HepG2 (cell line): ENCODE results near the gene LRRC45. TPM values are rescaled to one million over a fixed set of nuclear protein-coding genes. Genes with fewer than 3 reads are reported as not detected.

Source experiments
- ATAC-seq: fragments of 200-7000 bp; cut with Tn5 transposase; 3 replicates; pipeline ENCODE4 v1.9.1; 2020; ENCODE audit warnings: mild to moderate bottlenecking, moderate library complexity
- BruUV-seq: library from RNA; stranded (reverse); fragments of 400-500 nt; replicated peaks from 2 replicates; lab custom pipeline; 2021; lab: Mats Ljungman, UMichigan
- CTCF ChIA-PET: fragments of 300-600 bp; formaldehyde crosslinking; extraction: SDS; loops from one replicate; lab custom pipeline; 2021; ENCODE audit warnings: low total read pairs, inconsistent platforms, low intra/inter-chr PET ratio; lab: Yijun Ruan, JAX
- POLR2A ChIA-PET: fragments of 350-600 bp; sonication (Branson Sonifier 250); formaldehyde crosslinking; loops from one replicate; lab custom pipeline; 2020; ENCODE audit warnings: antibody characterized with exemption, inconsistent platforms; lab: Yijun Ruan, JAX
- DNase-seq: peaks from one replicate; pipeline ENCODE4 v3.0.0-alpha.2; 2015; ENCODE audit warnings: low spot score
- FAIRE-seq: peaks from 3 replicates; lab custom pipeline; 2011; peaks lifted over from hg19 to GRCh38; lab: Jason Lieb, UNC
- H2AFZ ChIP-seq: one replicate; pipeline ENCODE4 v1.6.1; 2011; ENCODE audit warnings: low read length, inconsistent platforms
- H3K27ac ChIP-seq: fragments of 300-600 bp; 3 replicates; pipeline ENCODE4 v1.8.0; 2011; ENCODE audit warnings: mixed run types, mild to moderate bottlenecking, mixed read lengths, low read length, inconsistent platforms; ENCODE audit not compliant: insufficient read depth; ENCODE audit errors: extremely low read length
- H3K27me3 ChIP-seq, 2 experiments: fragments of 200-600 bp in 1 of 2; 2 replicates in 1 of 2; 3 replicates in 1 of 2; pipeline versions ENCODE4 v1.6.0 to v1.8.0; 2011; ENCODE audit warnings: low read length in 2 of 2, mild to moderate bottlenecking in 2 of 2, moderate library complexity in 2 of 2, inconsistent platforms in 1 of 2; ENCODE audit not compliant: insufficient read depth in 2 of 2, control insufficient read depth in 1 of 2
- H3K36me3 ChIP-seq, 2 experiments: fragments of 200-600 bp in 1 of 2; replicated peaks in 1 of 2; 2 replicates in 1 of 2; 3 replicates in 1 of 2; pipeline versions ENCODE4 v1.5.1 to v1.8.0; 2011; ENCODE audit warnings: low read length in 2 of 2, inconsistent platforms in 1 of 2; ENCODE audit not compliant: insufficient read depth in 2 of 2, control insufficient read depth in 1 of 2
- H3K4me1 ChIP-seq: 2 replicates; pipeline ENCODE4 v1.5.1; 2012; ENCODE audit warnings: low read length, inconsistent platforms; ENCODE audit not compliant: insufficient read depth
- H3K4me2 ChIP-seq: 2 replicates; pipeline ENCODE4 v1.6.0; 2011; ENCODE audit warnings: low read depth, low read length, inconsistent platforms
- H3K4me3 ChIP-seq, 3 experiments: fragments of 200-600 bp in 1 of 3; sonication (generic), shearing (Covaris generic) in 1 of 3; replicated peaks in 1 of 3; 2 replicates each; pipeline ENCODE4 v1.5.1; 2011 to 2016; ENCODE audit warnings: low read length in 3 of 3, inconsistent platforms in 2 of 3, low read depth in 2 of 3, mild to moderate bottlenecking in 2 of 3, control low read depth in 1 of 3, mixed read lengths in 1 of 3; ENCODE audit not compliant: insufficient read depth in 1 of 3
- H3K79me2 ChIP-seq: one replicate; pipeline ENCODE4 v1.6.1; 2011; ENCODE audit warnings: low read length, inconsistent platforms; ENCODE audit not compliant: insufficient read depth
- H3K9ac ChIP-seq: 2 replicates; pipeline ENCODE4 v1.6.0; 2011; ENCODE audit warnings: mild to moderate bottlenecking, low read depth, low read length, inconsistent platforms; ENCODE audit not compliant: insufficient read depth
- H3K9me3 ChIP-seq: 2 replicates; pipeline ENCODE4 v1.5.1; 2012; ENCODE audit warnings: mild to moderate bottlenecking, low read length
- H4K20me1 ChIP-seq: 2 replicates; pipeline ENCODE4 v1.6.0; 2011; ENCODE audit warnings: inconsistent platforms, mild to moderate bottlenecking, low read length, moderate library complexity; ENCODE audit not compliant: insufficient read depth
- ARNT2 ChIP-seq: sonication (generic); formaldehyde crosslinking; IDR thresholded peaks from 2 replicates; pipeline ENCODE4 v1.8.0; 2022; ENCODE audit warnings: mild to moderate bottlenecking, low read depth, missing genetic modification reagents, moderate library complexity
- GABPB1 ChIP-seq: IDR thresholded peaks from 2 replicates; pipeline ENCODE4 v1.6.1; 2016; ENCODE audit warnings: mild to moderate bottlenecking, missing genetic modification reagents, moderate library complexity, missing compliant biosample characterization
- HNRNPLL ChIP-seq: fragments of 200-400 bp; formaldehyde crosslinking; IDR thresholded peaks from 2 replicates; pipeline ENCODE4 v1.6.1; 2017; ENCODE audit warnings: mild to moderate bottlenecking, low read depth, low read length; ENCODE audit not compliant: poor library complexity, severe bottlenecking
- PCBP1 ChIP-seq: fragments of 200-400 bp; formaldehyde crosslinking; IDR thresholded peaks from 2 replicates; pipeline ENCODE4 v1.6.1; 2017; ENCODE audit warnings: mild to moderate bottlenecking, low read depth, low read length, borderline replicate concordance
- RBFOX2 ChIP-seq: fragments of 200-400 bp; formaldehyde crosslinking; IDR thresholded peaks from 2 replicates; pipeline ENCODE4 v1.6.1; 2017; ENCODE audit warnings: low read depth, mild to moderate bottlenecking, low read length
- TCF12 ChIP-seq, 2 experiments: fragments of 450-650 bp in 1 of 2; sonication (generic) in 1 of 2; formaldehyde crosslinking in 1 of 2; IDR thresholded peaks; 2 replicates each; pipeline versions ENCODE4 v1.6.1 to v1.8.0; 2017 to 2022; ENCODE audit warnings: antibody characterized with exemption in 1 of 2, mild to moderate bottlenecking in 1 of 2, missing genetic modification reagents in 1 of 2, moderate library complexity in 1 of 2
- ZNF326 ChIP-seq: sonication (generic); formaldehyde crosslinking; IDR thresholded peaks from 2 replicates; pipeline ENCODE4 v1.4.0; 2020; ENCODE audit warnings: missing genetic modification reagents, borderline replicate concordance
- ZNF552 ChIP-seq: sonication (generic); formaldehyde crosslinking; IDR thresholded peaks from 2 replicates; pipeline ENCODE4 v1.9.0; 2022; ENCODE audit warnings: missing genetic modification reagents, mild to moderate bottlenecking, borderline replicate concordance
- WGBS: methylation state at CpG from one replicate; pipeline ENCODE4 v1.1.6; 2017; ENCODE audit warnings: low lambda C conversion rate; 5-methylcytosine and 5-hydroxymethylcytosine counted together
- in situ Hi-C: cut with HindIII; loops from 2 replicates; pipeline ENCODE4 v1.10.0; 2017; ENCODE audit warnings: low pct_unique_long_range_greater_than_20kb; ENCODE audit not compliant: extremely low pct_ligation_motif_present
- intact Hi-C: fragments of 100-400 bp; cut with micrococcal nuclease; formaldehyde crosslinking; loops from one replicate; pipeline ENCODE4 v1.10.0; 2022; ENCODE audit not compliant: unreplicated experiment
- polyA plus RNA-seq, 8 experiments: library from polyadenylated mRNA; depleted of rRNA in 3 of 8; stranded (reverse) in 7 of 8; unstranded in 1 of 8; fragments of >200 nt; fragmentation: Illumina TruSeq in 4 of 8; extraction: Trizol in 4 of 8; gene quantifications; 2 replicates each; pipeline versions ENCODE4 v1.2.1 to v1.2.3, GENCODE V29; 2011 to 2016; ENCODE audit warnings: low read depth in 4 of 8, missing spikeins in 1 of 8, mixed read lengths in 1 of 8; ENCODE audit not compliant: insufficient read depth in 1 of 8
- total RNA-seq, 5 experiments: library from RNA; depleted of rRNA; stranded (reverse); fragments of >200 nt; fragmentation: Illumina TruSeq; extraction: Trizol; gene quantifications; 2 replicates each; pipeline ENCODE4 v1.2.3, GENCODE V29; 2016; ENCODE audit warnings: low read depth in 1 of 5

Gene LRRC45
- total and polyA plus RNA-seq, 2 of the 13 experiments (the other 11 are each of a cell fraction or from before 2014, with no cell fraction given) = 11.6 to 48.1 TPM

DNA sequence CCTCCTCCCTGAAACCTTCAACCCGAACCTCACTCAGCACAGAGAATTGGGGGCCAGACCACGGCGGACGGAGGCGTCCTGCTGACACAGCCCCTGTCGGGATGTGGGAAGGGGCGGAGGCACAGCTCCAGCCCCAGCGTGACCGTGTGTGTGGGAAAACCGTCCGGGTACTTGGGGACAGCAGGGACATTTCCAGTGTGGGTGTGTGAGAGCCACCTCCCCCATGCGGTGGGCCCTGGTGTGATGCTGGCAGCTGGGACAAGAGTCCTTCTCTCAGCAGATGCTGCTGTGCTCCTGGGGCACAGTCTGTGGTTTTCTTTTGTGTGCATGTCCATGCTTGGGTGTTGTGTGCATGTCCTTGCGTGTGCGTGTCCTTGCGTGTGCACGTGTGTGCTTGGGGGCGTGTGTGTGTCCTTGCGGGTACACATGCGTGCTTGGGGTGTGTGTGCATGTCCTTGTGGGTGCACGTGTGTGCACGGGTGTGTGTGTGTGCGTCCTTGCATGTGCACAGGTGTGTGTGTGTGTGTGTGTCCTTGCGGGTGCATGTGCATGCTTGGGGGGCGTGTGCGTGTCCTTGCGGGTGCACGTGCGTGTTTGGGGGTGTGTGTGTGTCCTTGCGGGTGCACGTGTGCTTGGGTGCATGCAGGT lies 17.3 kb upstream of the LRRC45 start (continued):
- no peak for TF ChIP-seq TCF12 (IDR thresholded peaks at IDR 0.05)
- no peak for TF ChIP-seq TCF12 (CRISPR knock-in tag; IDR thresholded peaks at IDR 0.05)
- TF ChIP-seq ZNF552 (CRISPR knock-in tag) = 0 out of 2 replicates have a peak, but pooled peaks have one; percentile 52

DNA sequence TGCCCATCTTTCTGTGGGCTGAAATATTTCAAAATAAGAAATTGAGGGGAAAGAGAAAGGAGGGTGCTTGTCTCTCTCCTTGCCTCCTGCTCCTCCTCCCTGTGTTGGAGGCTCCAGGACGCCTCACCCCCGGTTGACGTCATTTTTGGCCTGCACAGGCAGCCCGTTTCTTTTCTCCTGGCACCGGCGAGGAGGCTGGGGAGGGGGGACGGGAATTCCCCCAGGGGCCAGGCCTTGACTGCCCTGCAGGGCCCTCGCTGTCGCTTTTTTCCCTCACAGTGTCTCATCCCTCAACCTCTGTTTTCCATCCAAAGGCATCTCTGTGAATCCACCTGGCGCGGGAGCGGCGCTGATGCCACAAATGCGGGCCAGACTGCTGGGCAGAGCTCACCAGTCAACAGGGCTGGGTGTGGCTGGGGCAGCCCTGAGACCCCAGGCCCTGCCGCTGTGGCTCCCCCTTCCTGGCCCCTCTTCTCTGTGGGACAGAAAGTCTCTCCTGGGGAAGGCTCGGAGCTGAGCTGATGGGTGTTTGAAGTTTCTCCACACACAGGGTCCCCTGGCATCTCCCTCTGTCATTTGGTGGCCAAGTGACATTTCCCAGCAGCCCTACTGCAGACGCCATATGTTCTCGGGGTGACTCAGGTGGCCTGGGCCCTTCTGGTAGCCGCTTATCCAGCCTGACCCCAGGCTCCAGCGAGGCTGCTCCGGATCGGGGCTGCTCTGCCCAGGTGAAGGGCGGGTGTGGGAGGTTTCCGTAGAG lies 16.5 kb upstream of the LRRC45 start:
- no peak overlapping the region for H3K9ac ChIP-seq
- H3K27ac ChIP-seq = peak overlapping the region; percentile 16
- intact Hi-C loops (no loop called here), in situ Hi-C loops (no loop called here)
- no peaks in the 10 kb centered on the region for H3K27me3 ChIP-seq
- no peaks in the 10 kb centered on the region for H3K9me3 ChIP-seq
- H3K4me1 ChIP-seq = peaks cover 72% of the 10 kb centered on the region
- H3K36me3 ChIP-seq = peaks cover 35 to 44% of the 10 kb centered on the region in 2 experiments
- H3K4me3 ChIP-seq = no peak overlapping the region
- POLR2A ChIA-PET = interaction anchor here (0.7 kb wide), 1 partner anchor 11 kb away, joined by 3 read pairs; no protein-coding TSS in a partner anchor
- WGBS = 98% methylated on average over 18 of the region's 24 CpGs
- ATAC-seq = no peak
- no peak overlapping the region for H3K4me2 ChIP-seq
- no peak overlapping the region for H2AFZ ChIP-seq
- peaks cover 44% of the 10 kb centered on the region for H3K79me2 ChIP-seq
- no peak for DNase-seq
- no peak for FAIRE-seq
- BruUV-seq = TSS peak; percentile 27
- TF ChIP-seq ZNF326 (CRISPR knock-in tag) = no peak
- 0 out of 2 replicates have a peak, but pooled peaks have one; percentile 20 for TF ChIP-seq GABPB1 (CRISPR knock-in tag)
- TF ChIP-seq ARNT2 (CRISPR knock-in tag) = no peak
- 0 out of 2 replicates have a peak, but pooled peaks have one; percentile 25 for TF ChIP-seq PCBP1
- TF ChIP-seq RBFOX2 = peak; percentile 42
- TF ChIP-seq HNRNPLL = peak; percentile 29
- CTCF ChIA-PET = no interaction called here
- no peaks in the 10 kb centered on the region for H4K20me1 ChIP-seq
